ENCODE measurements around the gene NXPH2. TPM values are rescaled to one million over a fixed set of nuclear protein-coding genes. Genes with fewer than 3 reads are reported as not detected.
A peak's percentile ranks its signal among the peaks of the same experiment; 100 is the strongest.
"Not testable (repeated sequence)": the region's sequence is repeated elsewhere in the genome, so short reads cannot be mapped to it uniquely, and the experiment has no call there.

NXPH2 gene
- polyA plus RNA-seq, 1 donor, result 13.0 TPM

GRCh38 chr2:138757384-138757783 is 22.8 kb downstream of the NXPH2 start:
- no peak for DNase-seq (ENCODE audit: low read depth)

DNA sequence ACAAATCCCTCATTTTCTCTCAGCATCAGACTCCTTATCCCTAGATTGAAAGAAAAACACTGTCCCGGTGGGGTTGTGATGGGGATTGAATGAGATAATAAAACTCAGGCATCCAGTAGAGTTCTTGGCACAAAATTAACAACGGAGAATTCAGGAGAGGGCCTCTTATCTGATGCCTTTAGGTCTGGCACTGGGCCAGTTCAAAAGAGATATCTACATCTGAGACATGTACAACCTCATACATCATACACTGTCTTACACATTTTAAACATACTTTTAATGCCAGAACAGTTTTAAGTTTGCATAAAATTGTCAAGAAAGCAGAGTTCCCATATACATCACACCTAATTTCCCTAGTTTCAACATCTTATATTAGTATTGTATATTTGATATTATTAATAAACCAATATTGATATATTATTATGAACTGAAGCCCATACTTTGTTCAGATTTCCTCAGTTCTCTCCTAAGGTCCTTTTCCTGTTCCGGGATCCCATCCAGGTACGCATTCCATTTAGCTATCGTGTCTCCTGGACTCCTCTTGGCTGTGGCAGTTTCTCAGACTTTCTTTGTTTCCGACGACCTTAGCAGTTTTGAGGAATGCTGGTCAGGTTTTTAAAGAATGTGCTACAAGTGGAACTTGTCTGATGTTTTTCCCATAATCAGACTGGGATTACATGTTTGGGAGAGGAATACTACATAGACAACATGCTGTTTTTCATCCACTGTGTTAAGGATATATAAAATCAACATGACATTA is 27.8 kb downstream of the NXPH2 start:
- no peak for DNase-seq (ENCODE audit: low read depth)

- peak; percentile 25 for DNase-seq (ENCODE audit: low read depth)
Observed at GRCh38 chr2:138744713-138745112, 35.5 kb downstream of the NXPH2 start.

- DNase-seq (ENCODE audit: low read depth), result no peak
Observed at GRCh38 chr2:138742441-138743057, 37.6 kb downstream of the NXPH2 start.

GRCh38 chr2:138741851-138742250 is 38.3 kb downstream of the NXPH2 start:
- no peak for DNase-seq (ENCODE audit: low read depth)

GRCh38 chr2:138737009-138737554 is 43.1 kb downstream of the NXPH2 start:
- not testable (repeated sequence) for DNase-seq (ENCODE audit: low read depth)

- DNase-seq (ENCODE audit: low read depth), result no peak
Observed at GRCh38 chr2:138732651-138733050, 47.5 kb downstream of the NXPH2 start.

DNA sequence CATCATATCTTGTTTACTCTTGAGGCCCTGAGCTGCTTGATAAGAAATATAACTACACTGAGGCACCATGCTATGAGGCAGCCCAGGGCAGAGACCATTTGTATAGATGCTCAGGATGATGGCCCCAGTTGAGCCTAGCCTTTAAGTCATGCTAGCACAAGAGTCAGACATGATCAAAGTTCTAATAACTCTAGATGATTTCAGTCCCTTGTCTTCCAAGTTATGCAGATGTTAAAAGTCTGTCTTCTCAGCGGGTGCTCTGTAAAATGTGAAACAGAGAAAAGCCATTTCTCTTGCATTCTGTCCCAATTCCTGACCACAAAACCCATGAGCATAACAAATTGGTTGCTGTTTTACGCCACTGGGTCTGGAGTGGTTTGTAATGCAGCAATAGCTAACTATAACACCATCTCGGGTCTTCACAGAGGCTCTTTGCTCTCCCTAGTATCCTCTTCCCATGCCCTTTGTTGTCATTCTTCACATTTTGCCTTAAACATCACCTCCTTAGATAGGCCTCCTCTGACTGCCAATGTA is 49.6 kb downstream of the NXPH2 start:
- no peak for DNase-seq (ENCODE audit: low read depth)

DNA sequence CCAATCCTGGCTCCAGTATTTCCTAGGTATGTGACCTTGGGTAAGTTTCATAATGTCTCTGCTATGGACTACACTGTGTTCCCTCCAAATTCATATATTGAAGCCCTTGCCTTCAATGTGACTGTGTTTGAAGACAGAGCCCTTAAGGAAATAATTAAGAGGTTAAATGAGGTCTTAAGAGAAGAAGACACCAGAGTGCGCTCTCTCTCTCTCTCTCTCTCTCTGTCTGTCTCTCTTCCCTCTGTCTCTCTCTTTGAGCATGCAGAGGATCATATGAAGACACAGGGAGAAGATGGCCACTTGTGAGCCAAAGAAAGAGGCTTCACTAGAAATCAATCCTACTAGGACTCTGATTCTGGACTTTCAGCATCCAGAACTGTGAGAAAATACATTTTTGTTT is 52.2 kb downstream of the NXPH2 start:
- no peak for DNase-seq (ENCODE audit: low read depth)

GRCh38 chr2:138726681-138727080 is 53.5 kb downstream of the NXPH2 start:
- DNase-seq (ENCODE audit: low read depth), result no peak

DNA sequence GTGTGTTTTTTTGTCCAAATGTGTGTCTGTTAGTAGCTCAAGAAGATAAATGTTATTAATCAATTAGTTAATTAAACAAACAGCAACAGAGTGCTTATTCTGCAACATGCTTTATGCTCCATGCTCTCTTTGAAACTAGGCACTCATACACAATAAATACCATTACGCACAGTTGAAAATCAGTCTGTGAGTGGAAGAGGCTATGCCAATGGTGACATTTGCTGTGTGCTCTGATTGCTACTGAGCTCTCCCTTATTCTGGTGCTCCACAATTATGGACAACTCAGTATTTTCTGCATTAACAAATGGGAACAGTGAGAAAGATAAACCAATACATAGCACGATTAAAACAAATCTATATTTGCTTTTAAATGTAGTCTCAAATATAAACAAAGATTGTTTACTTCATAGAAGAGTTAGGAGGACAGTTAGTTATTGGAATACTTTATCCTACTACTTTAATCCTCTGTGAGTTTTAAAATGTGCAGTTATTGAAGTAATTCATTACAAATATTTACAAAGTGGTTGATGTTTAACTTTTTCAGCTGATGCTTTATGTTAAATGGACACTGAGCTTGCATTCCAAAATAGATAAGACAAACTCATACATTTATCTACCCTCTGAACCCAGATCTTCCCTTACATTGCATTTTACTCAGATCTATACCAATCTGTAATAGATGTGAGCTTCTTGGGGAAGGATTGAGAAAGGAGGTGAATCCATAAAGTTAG is 55.3 kb downstream of the NXPH2 start:
- no peak for DNase-seq (ENCODE audit: low read depth)

DNA sequence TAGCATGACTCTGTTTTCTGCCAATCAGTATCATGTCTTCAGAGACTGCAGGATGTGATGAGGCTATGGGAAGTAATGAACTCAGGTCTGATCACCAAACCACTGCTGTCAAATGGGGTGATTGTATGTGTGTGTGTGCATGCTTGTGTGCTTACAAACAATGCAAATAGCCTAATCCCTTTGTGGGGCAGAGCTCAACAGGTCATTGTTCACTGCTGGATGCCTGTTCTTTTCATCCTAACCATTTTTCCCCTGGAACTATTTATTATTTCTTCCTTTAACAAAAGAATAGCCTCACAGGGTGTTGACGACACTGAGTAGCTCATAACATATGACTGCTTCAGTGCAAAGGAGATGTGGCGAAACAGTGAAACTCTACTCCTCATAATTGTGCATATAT is 55.9 kb downstream of the NXPH2 start:
- no peak for DNase-seq (ENCODE audit: low read depth)

DNA sequence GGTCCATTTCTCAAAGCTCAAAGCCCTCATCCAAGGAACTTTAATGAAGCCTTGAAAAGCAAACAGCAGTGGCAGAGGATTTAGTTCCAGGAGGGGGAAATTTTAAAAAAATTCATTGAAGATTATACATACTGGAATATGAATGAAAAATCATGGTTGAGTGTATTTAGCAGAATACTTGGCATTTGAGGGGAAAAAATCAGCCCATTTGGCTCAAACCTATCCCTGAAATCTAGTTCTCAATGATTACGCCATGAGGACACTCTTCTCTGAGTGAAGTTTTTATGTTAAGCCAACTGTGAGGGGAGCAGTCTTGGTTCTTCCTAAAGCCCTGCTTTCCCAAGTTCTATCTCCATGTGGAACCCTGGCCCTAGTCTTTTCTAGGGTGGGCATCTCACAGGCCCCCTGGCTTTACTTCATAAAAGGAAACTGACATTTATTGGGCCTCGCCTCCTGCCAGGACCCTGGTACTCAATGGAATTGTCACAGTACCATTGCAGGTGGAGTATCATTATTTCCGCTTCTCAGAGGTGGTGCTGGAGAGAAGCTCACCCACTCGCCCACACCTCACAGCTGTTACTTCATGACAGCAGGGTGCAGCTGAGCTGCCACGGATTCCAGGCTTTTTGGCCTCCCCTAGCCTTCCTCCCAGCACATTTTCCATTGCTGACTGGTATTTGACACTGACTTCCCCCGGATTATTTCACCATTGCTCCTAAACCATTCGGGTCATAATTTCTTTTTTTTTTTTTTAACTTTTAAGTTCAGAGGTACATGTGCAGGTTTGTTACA is 56.8 kb downstream of the NXPH2 start:
- no peak for DNase-seq (ENCODE audit: low read depth)

DNA sequence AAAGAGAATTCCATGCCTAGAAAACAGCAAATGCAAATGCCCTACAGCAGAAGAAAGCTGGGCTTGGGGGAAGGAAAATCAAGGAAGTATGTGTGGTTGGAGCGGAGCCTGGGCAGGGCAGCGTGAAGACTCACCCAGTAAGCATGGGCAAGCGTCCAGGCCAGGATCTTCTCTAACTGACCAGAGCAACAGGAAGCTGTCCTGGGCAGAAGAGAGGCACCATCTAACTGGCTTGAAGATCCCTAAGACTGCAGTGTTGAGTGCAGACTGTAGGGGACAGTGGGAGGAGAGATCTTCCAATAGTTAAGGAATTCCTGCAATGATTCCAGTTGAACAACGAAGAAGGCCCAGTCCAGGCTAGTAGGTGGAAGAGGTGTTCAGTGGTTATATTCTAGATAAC is 57.9 kb downstream of the NXPH2 start:
- DNase-seq (ENCODE audit: low read depth), result no peak

DNA sequence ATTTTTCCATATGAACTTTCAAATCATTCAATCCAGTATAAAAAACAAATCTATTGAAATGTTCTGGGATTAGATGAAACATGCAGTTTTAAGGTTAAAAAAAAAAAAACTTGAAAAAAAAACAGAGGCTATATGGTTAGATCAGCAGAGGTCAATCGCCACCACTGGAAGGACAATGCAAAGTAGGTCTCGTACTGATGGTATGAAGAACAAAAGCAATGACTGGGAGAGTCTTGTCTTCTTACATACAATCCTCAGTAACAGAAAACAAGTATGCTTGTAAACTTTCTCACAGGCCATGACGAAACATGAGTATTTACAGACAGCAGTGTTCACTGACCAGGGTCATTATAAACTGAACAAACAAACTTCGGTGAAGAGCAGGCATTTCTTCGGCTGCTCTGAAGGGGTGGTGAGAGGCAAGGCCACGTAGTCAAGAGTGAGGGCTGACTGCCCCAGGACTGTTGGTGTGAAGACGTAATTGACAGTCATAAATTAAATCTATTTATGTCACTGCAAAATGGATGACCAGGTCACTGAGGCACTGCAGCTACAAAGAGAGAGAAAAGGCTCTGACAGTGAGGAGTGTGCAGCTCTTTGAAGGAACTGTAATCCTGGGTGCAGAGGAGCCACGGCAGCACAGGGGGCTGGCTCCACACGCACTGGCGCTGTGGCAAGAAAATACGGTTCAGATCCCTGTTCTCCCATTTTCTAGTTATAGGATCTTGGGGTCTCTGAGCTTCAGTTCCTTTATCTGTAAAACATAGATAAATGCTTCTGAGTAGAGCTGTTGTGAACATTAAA is 60.0 kb downstream of the NXPH2 start:
- DNase-seq (ENCODE audit: low read depth), result no peak

- DNase-seq (ENCODE audit: low read depth), result no peak
Observed at GRCh38 chr2:138718405-138718804, 61.8 kb downstream of the NXPH2 start.

DNA sequence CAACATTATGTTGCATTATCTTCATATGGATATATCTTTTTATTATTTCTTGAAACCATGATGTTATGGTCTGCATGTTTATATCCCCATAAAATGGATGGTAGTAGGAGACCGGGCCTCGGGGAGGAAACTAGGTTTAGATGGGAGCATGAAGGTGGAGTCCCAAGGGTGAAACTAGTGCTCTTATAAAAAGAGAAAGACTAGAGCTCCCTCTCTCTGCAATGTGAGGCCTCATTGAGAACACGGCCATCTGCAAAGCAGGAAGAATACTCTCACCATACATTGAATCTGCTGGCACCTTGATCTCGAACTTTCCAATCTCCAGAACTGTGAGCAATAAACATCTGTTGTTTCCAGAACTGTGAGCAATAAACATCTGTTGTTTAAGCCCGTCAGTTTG is 64.0 kb downstream of the NXPH2 start:
- no peak for DNase-seq (ENCODE audit: low read depth)

- DNase-seq (ENCODE audit: low read depth), result no peak
Observed at GRCh38 chr2:138713504-138713903, 66.7 kb downstream of the NXPH2 start.

GRCh38 chr2:138713069-138713496 is 67.1 kb downstream of the NXPH2 start:
- DNase-seq (ENCODE audit: low read depth), result no peak

DNA sequence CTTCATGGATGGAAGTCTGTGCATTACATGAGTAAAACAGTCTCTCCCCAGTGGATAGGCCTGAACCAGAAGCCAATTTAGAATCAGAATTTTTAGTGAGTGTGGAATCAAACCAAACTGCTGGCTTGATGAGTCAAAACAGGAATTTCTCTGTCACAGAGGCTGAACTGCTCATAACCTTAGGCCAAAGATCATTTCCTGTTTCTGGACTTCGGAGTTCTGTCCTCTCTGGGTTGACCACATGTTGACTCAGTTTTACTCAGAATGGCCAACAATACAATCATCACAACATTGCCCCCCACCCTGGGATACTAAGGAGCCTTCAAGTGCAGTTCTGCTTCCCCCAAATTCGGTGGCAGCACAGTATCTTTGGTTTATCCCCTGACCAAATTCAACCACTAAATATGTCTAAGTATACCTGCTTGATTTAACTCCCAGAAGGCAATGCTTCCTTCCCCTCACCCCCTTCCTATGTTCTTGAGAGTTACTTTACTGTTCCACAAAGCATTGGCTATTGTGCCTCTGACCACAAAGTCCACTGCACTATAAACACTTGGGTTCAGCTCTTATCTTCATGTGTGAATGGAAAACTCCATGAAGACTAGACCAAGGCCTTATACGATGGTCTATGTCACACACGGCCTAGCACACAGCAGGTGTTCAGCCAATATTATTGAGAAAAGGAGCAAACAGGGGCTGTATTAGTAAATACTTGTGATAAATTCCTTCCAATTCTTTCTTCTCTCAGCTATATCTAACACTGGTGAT is 67.8 kb downstream of the NXPH2 start:
- no peak for DNase-seq (ENCODE audit: low read depth)
